ENCODE measurements around the gene SLC24A1.

GRCh38 chr15:65610871-65611718, 10.6 kb upstream of the SLC24A1 start, which contains the start of gene INTS14:
- TF ChIP-seq CTCF (IDR thresholded peaks at IDR 0.05; ENCODE audit: low read length) (peak; percentile 76), EZH2 (IDR thresholded peaks at IDR 0.05; ENCODE audit: borderline replicate concordance, low read length) (no peak)
